ENCODE data around the gene PRG3.

Gene PRG3

GRCh38 chr11:57422669-57423068, 41.7 kb upstream of the PRG3 start:
- Histone ChIP-seq H3K9me3 (ENCODE audit: control insufficient read depth, low read length) (no peaks in the 10 kb centered on the region), H3K4me1 (ENCODE audit: control insufficient read depth, insufficient read depth, low read length) (peaks cover 4% of the 10 kb centered on the region), H3K27ac (ENCODE audit: insufficient read depth, low read depth, low read length, poor library complexity, severe bottlenecking) (no peak overlapping the region), H3K27me3 (ENCODE audit: control insufficient read depth, insufficient read depth, low read length, poor library complexity, severe bottlenecking) (peaks cover 14% of the 10 kb centered on the region), H3K4me3 (ENCODE audit: insufficient read depth, low read depth, low read length) (no peak overlapping the region), H3K36me3 (ENCODE audit: control insufficient read depth, insufficient read depth, low read length) (peaks cover 6% of the 10 kb centered on the region)
- 88 to 91% methylated on average over 2 of the region's 4 CpGs for WGBS, 2 experiments

- peaks cover 10% of the 10 kb centered on the region for H3K36me3 ChIP-seq (ENCODE audit: control insufficient read depth, insufficient read depth, low read length)
- H3K4me3 ChIP-seq (ENCODE audit: insufficient read depth, low read depth, low read length) = no peak overlapping the region
- no peak overlapping the region for H3K27ac ChIP-seq (ENCODE audit: insufficient read depth, low read depth, low read length, poor library complexity, severe bottlenecking)
- peaks cover 4% of the 10 kb centered on the region for H3K4me1 ChIP-seq (ENCODE audit: control insufficient read depth, insufficient read depth, low read length)
- H3K9me3 ChIP-seq (ENCODE audit: control insufficient read depth, low read length) = no peaks in the 10 kb centered on the region
- peaks cover 9% of the 10 kb centered on the region for H3K27me3 ChIP-seq (ENCODE audit: control insufficient read depth, insufficient read depth, low read length, poor library complexity, severe bottlenecking)
These were observed 40.9 kb upstream of the PRG3 start for GRCh38 chr11:57421805-57422204.

- WGBS, 2 experiments = 86 to 92% methylated on average over 4 of the region's 4 CpGs
- peaks cover 2% of the 10 kb centered on the region for H3K27me3 ChIP-seq (ENCODE audit: control insufficient read depth, insufficient read depth, low read length, poor library complexity, severe bottlenecking)
- H3K36me3 ChIP-seq (ENCODE audit: control insufficient read depth, insufficient read depth, low read length) = peaks cover 10% of the 10 kb centered on the region
These were observed 40.1 kb upstream of the PRG3 start for GRCh38 chr11:57421066-57421465.

GRCh38 chr11:57419146-57419545, 38.2 kb upstream of the PRG3 start:
- Histone ChIP-seq H3K4me1 (ENCODE audit: control insufficient read depth, insufficient read depth, low read length) (no peaks in the 10 kb centered on the region), H3K36me3 (ENCODE audit: control insufficient read depth, insufficient read depth, low read length) (peaks cover 10% of the 10 kb centered on the region), H3K27ac (ENCODE audit: insufficient read depth, low read depth, low read length, poor library complexity, severe bottlenecking) (no peak overlapping the region), H3K4me3 (ENCODE audit: insufficient read depth, low read depth, low read length) (no peak overlapping the region), H3K9me3 (ENCODE audit: control insufficient read depth, low read length) (no peaks in the 10 kb centered on the region), H3K27me3 (ENCODE audit: control insufficient read depth, insufficient read depth, low read length, poor library complexity, severe bottlenecking) (no peaks in the 10 kb centered on the region)
- WGBS, 2 experiments = 91 to 97% methylated on average over 3 of the region's 3 CpGs

More at GRCh38 chr11:57421066-57421465, 40.1 kb upstream of the PRG3 start:
- Histone ChIP-seq H3K4me1 (ENCODE audit: control insufficient read depth, insufficient read depth, low read length) (no peaks in the 10 kb centered on the region), H3K27ac (ENCODE audit: insufficient read depth, low read depth, low read length, poor library complexity, severe bottlenecking) (no peak overlapping the region), H3K9me3 (ENCODE audit: control insufficient read depth, low read length) (no peaks in the 10 kb centered on the region), H3K4me3 (ENCODE audit: insufficient read depth, low read depth, low read length) (no peak overlapping the region)

GRCh38 chr11:57418131-57418530, 37.2 kb upstream of the PRG3 start:
- H3K27ac ChIP-seq (ENCODE audit: insufficient read depth, low read depth, low read length, poor library complexity, severe bottlenecking) = no peak overlapping the region
- H3K4me3 ChIP-seq (ENCODE audit: insufficient read depth, low read depth, low read length) = no peak overlapping the region
- no peaks in the 10 kb centered on the region for H3K27me3 ChIP-seq (ENCODE audit: control insufficient read depth, insufficient read depth, low read length, poor library complexity, severe bottlenecking)
- H3K36me3 ChIP-seq (ENCODE audit: control insufficient read depth, insufficient read depth, low read length) = peaks cover 10% of the 10 kb centered on the region
- H3K9me3 ChIP-seq (ENCODE audit: control insufficient read depth, low read length) = no peaks in the 10 kb centered on the region
- H3K4me1 ChIP-seq (ENCODE audit: control insufficient read depth, insufficient read depth, low read length) = no peaks in the 10 kb centered on the region

- Histone ChIP-seq H3K36me3 (ENCODE audit: control insufficient read depth, insufficient read depth, low read length) (peaks cover 10% of the 10 kb centered on the region), H3K4me1 (ENCODE audit: control insufficient read depth, insufficient read depth, low read length) (no peaks in the 10 kb centered on the region), H3K27me3 (ENCODE audit: control insufficient read depth, insufficient read depth, low read length, poor library complexity, severe bottlenecking) (no peaks in the 10 kb centered on the region), H3K4me3 (ENCODE audit: insufficient read depth, low read depth, low read length) (no peak overlapping the region), H3K9me3 (ENCODE audit: control insufficient read depth, low read length) (no peaks in the 10 kb centered on the region), H3K27ac (ENCODE audit: insufficient read depth, low read depth, low read length, poor library complexity, severe bottlenecking) (no peak overlapping the region)
- 92 to 93% methylated on average over 4 of the region's 4 CpGs for WGBS, 2 experiments
These were observed 36.1 kb upstream of the PRG3 start for GRCh38 chr11:57417056-57417455.

- WGBS, 2 experiments = 89 to 96% methylated on average over 3 of the region's 3 CpGs
- Histone ChIP-seq H3K36me3 (ENCODE audit: control insufficient read depth, insufficient read depth, low read length) (peaks cover 10% of the 10 kb centered on the region), H3K27ac (ENCODE audit: insufficient read depth, low read depth, low read length, poor library complexity, severe bottlenecking) (no peak overlapping the region)
These were observed 35.5 kb upstream of the PRG3 start for GRCh38 chr11:57416436-57416835.

GRCh38 chr11:57414612-57415212, 33.8 kb upstream of the PRG3 start:
- H3K4me3 ChIP-seq (ENCODE audit: insufficient read depth, low read depth, low read length) = no peak overlapping the region
- H3K36me3 ChIP-seq (ENCODE audit: control insufficient read depth, insufficient read depth, low read length) = peaks cover 10% of the 10 kb centered on the region
- WGBS, 2 experiments = 96 to 97% methylated on average over 11 of the region's 11 CpGs
- H3K27me3 ChIP-seq (ENCODE audit: control insufficient read depth, insufficient read depth, low read length, poor library complexity, severe bottlenecking) = no peaks in the 10 kb centered on the region
- H3K9me3 ChIP-seq (ENCODE audit: control insufficient read depth, low read length) = no peaks in the 10 kb centered on the region
- H3K27ac ChIP-seq (ENCODE audit: insufficient read depth, low read depth, low read length, poor library complexity, severe bottlenecking) = no peak overlapping the region
- H3K4me1 ChIP-seq (ENCODE audit: control insufficient read depth, insufficient read depth, low read length) = no peaks in the 10 kb centered on the region

More at GRCh38 chr11:57416436-57416835, 35.5 kb upstream of the PRG3 start:
- Histone ChIP-seq H3K27me3 (ENCODE audit: control insufficient read depth, insufficient read depth, low read length, poor library complexity, severe bottlenecking) (no peaks in the 10 kb centered on the region), H3K4me1 (ENCODE audit: control insufficient read depth, insufficient read depth, low read length) (no peaks in the 10 kb centered on the region), H3K4me3 (ENCODE audit: insufficient read depth, low read depth, low read length) (no peak overlapping the region), H3K9me3 (ENCODE audit: control insufficient read depth, low read length) (no peaks in the 10 kb centered on the region)

GRCh38 chr11:57413681-57414080, 32.7 kb upstream of the PRG3 start:
- 83 to 90% methylated on average over 4 of the region's 4 CpGs for WGBS, 2 experiments
- Histone ChIP-seq H3K27me3 (ENCODE audit: control insufficient read depth, insufficient read depth, low read length, poor library complexity, severe bottlenecking) (no peaks in the 10 kb centered on the region), H3K4me1 (ENCODE audit: control insufficient read depth, insufficient read depth, low read length) (no peaks in the 10 kb centered on the region), H3K27ac (ENCODE audit: insufficient read depth, low read depth, low read length, poor library complexity, severe bottlenecking) (no peak overlapping the region), H3K4me3 (ENCODE audit: insufficient read depth, low read depth, low read length) (no peak overlapping the region), H3K36me3 (ENCODE audit: control insufficient read depth, insufficient read depth, low read length) (peaks cover 14% of the 10 kb centered on the region), H3K9me3 (ENCODE audit: control insufficient read depth, low read length) (no peaks in the 10 kb centered on the region)

DNA sequence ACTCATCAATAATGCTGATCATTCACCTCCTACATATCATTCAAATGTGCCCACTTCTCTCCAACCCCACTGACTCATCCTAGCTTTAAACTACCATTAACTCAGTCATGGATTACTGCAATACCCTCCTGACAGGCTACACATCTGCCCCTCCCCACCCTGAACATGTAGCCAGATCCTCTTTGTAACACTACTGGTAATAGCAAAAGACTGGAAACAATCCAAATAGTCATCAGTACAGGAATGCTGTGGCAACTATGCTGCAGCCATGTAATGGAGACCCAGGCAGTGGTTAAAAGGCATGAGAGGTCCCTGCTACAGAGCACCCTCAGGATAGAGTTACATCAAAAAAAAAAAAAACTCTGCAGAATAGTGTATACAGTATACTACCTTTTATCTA, 29.3 kb upstream of the PRG3 start:
- Histone ChIP-seq H3K9me3 (ENCODE audit: control insufficient read depth, low read length) (no peaks in the 10 kb centered on the region), H3K27ac (ENCODE audit: insufficient read depth, low read depth, low read length, poor library complexity, severe bottlenecking) (no peak overlapping the region), H3K4me1 (ENCODE audit: control insufficient read depth, insufficient read depth, low read length) (no peaks in the 10 kb centered on the region), H3K4me3 (ENCODE audit: insufficient read depth, low read depth, low read length) (no peak overlapping the region), H3K36me3 (ENCODE audit: control insufficient read depth, insufficient read depth, low read length) (peaks cover 10% of the 10 kb centered on the region), H3K27me3 (ENCODE audit: control insufficient read depth, insufficient read depth, low read length, poor library complexity, severe bottlenecking) (no peaks in the 10 kb centered on the region)

All from ectodermal cell (in vitro differentiated cells).